Umbilical cord (tissue), 2 donors: Measurements from ENCODE around the gene SOBP. TPM values are rescaled to one million over a fixed set of nuclear protein-coding genes. Genes with fewer than 3 reads are reported as not detected.

Experiments
- DNase-seq: peaks from one replicate; pipeline ENCODE4 v3.0.0-alpha.2; 2015; ENCODE audit warnings: low spot score
- total RNA-seq: library from RNA; depleted of rRNA; stranded (reverse); fragments of >200 nt; gene quantifications from one replicate; pipeline ENCODE4 v1.2.3, GENCODE V29; 2014; ENCODE audit warnings: low replicate concordance; ENCODE audit not compliant: insufficient read depth

SOBP gene
- total RNA-seq, 1 donor from 2014 or later, result 29.6 TPM

DNA sequence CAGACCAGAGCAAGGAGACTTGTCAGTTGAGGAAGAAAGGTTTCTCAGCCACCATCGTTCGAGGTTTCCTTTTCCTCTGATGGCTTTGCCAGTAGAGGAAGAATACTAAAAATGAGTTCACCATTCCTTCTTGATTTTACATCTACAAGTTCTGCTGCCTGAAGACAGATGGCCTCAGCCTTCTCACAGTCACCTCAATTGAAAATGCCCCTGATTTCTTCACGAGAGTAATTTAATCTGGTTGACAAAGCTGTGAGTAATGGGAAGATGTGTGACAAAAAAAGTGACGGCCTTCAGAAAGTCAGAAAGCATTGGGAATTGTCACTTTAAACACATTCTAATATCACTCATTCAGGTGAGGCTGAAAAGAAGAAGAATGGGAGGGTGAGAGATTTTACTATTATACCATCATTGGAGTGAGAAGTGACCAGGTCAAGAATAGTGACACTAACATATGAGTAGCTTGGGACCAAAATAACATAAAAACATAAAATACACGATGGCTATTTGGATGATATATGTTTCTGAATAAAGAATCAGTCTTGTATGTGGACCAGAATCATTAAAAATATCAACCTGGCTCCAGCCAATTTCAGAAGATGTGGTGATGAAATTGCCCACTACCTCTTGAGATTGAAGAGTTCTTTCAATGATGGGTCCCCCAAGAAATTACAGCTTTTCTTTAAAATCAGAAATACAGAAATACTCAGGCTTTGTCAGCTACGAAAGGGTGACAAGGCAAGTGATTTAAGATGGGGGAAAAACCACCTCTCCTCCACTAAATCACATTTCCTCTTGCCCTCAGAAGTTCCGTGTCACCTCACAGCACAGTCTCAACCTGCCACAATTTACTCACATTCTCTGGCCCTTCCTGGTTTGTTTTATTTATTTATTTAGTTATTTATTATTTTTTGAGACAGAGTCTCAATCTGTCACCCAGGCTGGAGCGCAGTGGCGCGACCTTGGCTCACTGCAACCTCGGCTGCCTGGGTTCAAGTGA is 147.7 kb downstream of the SOBP start:
- no peak for DNase-seq

DNA sequence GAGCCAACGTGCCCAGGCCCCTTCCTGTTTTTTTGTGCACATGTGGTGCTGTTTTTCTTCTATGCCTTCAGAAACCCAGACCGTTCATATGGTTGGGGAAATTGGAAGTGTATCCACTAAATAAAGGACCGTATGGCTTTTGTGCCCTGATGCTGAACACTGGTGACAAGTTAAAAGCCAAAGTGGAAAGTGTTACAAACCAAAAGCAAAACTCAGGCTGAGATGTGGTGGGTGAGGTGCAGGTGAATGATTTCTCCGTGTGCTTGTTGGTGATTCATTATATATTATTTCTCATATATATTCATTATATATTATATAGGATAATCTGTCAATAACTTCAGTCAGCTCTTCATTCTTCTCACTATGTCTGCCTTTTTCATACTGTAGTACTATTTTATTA is 148.6 kb downstream of the SOBP start:
- no peak for DNase-seq

DNA sequence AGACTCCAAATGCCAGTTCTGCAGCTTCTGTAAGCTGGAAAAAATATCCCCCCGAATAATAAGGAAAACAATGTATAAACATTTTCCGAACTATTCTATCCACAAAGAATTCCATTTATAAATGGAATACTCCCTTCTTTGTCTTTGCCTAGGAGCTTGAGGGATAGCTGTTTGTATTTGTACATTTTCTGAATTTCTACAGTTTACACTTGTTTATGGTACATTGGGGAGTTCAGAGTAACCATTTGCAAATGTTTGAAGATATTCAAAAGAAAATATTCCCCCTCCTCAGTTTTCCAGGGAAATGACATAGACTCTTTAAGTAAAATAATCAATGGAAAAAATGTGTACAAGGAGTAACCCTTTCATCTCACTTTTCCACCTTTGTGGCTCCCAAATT is 149.6 kb downstream of the SOBP start:
- DNase-seq, result no peak

DNA sequence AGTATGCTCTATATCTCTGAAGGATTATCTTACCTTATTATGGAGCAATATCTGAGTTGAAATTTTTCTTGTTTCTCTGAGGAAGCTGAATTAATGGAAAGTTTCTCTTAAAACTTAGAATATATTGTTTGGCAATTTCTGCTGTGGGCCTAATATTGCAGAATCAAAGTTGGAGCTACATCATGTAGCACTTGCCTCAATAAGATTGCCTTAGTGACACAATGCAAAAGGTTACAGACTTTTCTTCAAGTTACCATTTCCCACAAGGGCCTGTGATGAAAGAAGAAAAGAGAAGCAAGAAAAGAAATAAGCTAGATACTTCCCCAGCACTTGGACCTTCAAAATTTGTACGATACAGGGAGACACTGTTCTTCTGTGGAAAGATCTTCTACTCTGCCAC is 151.2 kb downstream of the SOBP start:
- no peak for DNase-seq

DNA sequence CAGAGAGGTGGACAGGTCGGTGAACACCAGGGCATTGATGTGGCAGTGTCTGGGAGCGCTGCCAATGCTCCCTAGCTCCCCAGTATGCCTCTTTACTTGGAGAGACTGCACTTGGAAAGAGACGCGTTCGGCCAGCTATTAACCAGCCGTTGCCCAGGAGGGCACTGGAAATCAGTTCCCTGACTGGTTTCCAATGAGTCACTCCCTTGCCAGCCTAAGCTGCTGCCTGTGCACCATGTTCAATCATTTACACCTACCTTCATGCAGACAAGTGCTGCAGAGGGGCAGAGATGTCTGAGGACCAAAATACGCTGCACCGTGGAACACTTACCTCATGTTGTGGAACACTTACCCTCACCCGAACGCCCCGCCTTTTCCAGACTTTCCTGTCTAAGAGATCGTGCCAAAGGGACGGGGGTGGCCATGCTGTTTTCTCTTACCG is 151.6 kb downstream of the SOBP start:
- DNase-seq, result no peak

DNA sequence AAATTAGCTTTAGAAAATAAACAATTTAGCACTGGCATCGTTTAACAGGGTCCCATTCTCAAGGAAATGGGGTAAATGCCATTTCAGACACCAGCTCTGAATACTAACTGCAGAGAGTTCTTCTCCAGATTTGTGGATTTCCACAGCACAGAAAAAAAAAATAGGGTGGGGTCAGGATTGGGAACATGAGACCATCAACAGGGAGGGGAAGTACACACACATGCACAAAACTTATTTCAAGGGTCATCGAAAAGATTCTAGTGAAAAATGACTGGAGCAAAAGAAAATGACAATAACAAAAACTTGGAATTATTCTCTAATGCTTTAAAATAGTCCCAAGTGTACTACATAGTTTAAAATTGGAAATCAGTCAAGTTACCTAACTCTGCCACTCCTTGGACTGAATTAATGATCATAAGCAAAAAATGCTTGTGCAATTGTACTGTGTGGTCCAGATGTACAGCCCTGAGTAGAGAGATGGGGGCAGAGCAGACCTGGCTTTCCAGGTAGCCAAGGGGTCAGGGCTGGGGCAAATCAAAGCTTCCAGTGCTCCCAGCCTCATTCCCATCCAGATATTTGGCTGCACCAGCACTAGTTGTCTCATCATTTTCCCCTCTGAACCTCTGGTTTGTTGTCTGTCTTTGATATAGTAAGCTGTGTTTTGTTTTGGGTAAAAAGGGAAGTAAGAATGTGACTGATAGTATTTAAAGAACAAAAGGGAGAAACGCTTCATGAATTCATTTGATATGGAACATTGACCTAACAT is 152.4 kb downstream of the SOBP start:
- DNase-seq, result no peak

DNA sequence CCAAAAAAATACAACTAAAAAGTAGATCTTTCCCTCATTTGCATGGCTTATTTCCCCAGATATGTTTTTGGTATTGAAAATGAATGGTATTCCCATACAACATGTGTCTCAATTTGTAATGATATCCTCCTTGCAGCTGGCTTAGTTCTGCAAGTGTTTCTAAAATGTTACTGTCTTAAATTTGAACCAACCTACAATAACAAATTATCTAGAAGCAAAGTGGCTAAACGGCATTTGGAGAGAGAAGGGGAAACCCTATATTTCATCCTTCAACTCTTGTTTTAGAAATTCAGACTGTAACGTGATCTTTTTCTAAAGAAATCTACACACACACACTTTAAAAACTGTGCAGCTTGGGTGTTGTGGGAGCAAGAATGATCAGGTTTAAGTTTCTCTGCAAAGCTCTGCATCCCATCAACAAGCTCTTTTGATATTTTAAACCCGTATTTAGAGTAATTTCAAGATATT is 153.0 kb downstream of the SOBP start:
- DNase-seq, result no peak

DNA sequence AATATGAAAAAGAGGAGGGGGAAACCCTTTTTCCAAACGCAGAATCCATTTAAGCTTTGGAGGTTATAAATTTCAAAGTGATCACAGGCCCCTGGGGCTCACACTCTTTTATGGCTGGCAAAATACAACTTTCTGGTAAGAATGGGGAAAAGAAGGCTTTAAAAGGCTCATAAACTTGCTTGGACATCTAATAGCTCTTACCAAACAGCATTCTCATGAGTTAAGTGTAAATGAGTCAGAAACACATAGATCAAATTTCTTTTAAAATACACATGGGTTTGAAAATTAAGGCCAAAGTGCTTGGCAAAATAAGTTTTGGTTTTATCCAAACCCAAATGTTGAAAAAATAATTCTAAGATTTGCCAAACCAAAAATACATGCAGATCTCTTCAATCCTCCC is 154.6 kb downstream of the SOBP start:
- DNase-seq, result no peak

DNA sequence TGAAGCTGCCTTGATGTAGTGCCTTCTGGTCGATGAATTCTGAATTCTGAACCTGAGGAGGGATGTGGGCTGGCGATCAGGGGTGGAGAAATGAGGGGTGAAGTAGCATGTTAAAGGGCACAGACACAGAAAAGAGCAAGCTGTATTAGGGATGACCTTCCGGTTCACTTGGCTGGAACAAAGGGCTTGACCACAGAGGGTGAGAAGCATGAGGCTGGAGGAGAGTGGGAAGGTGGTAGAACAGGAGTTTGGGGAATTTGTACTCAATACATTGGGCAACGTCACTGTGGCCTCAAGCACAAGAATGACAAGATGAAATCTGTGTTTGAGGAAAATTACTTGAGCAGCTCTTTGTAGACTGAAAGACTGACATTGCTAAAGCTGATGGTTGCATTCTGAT is 155.8 kb downstream of the SOBP start:
- DNase-seq, result no peak

DNA sequence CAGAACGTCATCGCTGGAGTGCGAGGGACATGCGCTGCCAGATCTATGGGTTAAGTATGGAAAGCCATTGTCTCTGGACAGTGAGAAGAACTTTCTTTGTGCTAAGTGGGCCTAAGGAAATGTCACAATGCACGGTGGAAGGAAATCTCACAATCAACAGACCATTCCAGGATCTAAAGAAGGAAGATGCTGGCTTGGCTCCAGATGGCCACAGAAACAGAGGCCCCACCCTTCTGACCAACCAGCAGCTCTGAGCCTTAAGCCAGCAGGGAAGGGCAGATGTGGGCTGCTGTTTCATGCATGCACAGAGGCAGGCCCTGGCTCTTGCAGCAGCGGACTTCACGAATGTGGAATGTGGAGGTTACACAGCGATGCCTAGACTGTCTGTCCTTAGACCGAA is 156.3 kb downstream of the SOBP start:
- peak; percentile 91 for DNase-seq

DNA sequence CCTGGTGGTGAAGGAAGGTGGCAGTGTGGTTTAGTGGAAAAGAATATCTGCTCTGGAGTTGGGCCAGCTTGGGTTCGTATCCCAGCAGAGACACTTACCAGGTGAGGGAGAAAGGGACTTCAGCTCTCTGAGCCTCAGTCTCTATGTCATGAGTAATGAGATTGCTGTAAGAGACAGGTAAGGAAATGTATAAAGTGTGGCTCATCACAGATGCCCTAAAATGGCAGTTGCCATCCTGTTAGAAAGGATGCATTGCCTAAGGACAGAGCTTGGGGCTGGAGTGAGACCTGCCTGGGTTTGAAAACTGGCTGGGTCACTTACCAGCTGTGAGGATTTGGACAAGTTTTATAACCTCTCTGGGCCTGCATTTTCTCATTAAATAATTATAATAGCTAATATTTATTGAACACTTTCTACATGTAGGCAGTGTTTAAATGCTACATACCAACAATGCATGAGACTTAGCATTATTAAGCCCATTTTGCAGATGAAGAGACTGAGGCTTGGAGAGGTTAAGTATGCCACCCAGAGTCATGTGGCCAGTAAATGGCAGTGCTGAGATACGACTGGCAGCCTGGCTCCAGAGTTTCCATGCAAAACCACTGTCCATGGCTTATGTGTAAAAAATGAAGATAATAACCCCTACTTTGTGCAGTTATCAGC is 157.0 kb downstream of the SOBP start:
- no peak for DNase-seq

DNA sequence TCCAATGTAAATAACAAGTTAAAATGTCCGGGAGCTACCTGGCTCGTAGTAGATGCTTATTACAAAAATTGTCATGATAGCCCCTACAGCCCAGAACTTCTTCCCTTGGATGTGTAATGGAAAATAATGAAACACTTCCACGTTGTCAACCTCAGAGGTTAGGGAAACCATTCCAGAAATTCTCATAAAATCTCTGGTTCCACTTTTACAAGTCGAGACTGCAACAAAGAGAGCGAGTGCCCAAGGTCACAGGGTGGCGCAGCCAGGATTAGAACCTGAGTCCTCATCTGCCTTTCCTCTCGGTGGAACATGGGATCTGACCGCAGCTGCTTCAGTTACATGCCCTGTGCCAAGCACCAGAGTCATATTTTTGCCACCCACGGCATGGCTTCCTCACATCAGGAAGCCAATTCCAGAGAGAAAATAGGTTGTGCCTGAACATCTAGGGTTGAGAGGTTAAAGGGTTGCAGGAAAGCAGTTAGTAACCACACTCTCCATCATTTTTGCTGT is 157.6 kb downstream of the SOBP start:
- no peak for DNase-seq

DNA sequence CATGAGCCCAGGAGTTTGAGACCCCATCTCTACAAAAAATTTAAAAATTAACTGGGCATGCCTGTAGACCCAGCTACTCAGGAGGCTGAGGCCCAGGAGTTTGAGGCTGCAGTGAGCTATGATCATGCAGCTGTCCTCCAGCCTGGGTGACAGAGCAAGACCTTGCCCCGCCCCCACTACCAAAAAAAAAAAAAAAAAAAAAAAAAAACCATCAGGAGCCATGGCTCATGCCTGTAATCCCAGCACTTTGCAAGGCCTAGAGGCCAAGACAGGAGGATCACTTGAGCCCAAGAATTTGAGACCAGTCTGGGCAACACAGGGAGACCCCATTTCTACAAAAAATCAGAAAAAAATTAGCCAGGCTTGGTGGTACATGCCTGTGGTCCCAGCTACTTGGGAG is 159.1 kb downstream of the SOBP start:
- no peak for DNase-seq

DNA sequence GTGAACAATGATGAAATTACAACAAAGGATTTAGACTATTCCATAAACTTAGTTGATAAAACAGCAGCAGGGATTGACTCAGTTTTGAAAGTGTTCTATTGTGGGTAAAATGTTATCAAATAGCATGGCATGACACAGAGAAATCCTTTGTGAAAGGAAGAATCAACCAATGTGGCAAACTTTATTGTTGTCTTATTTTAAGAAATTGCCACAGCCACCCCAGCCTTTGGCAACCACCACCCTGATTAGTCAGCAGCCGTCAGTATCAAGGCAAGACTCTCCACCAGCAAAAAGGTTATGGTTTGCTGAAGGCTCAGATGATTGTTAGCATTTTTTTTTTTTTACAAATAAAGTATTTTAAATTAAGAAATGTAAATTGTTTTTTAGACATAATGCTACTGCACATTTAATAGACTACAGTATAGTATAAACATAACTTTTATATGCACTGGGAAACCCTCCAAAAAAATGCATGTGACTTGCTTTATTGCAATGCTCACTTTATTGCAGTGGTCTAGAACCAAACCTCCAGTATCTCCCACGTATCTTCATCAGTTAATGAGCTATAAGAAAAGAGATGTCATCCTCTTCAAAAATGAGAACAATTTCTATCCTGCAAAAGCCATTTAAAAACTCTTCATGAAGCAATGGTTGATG is 162.7 kb downstream of the SOBP start:
- DNase-seq, result no peak

DNA sequence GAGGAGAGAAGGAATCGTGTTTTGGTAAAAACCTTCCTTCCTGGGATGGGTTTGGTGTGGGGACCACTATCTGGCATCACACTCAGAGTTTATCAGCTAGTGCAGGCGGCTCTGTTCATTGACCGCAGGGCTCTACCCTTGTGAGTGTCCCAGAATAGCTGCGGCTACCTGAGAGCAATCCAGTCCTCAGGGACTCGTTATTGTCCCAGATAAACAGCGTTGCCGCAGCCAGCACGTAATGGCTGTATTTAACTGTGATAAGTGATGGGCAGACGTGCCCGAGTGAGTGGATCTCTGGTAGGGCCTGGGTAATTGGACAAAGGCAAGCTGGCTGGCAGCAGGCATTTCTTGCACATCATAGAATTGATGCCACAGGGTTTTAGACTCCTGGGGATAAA is 163.3 kb downstream of the SOBP start:
- DNase-seq, result no peak

DNA sequence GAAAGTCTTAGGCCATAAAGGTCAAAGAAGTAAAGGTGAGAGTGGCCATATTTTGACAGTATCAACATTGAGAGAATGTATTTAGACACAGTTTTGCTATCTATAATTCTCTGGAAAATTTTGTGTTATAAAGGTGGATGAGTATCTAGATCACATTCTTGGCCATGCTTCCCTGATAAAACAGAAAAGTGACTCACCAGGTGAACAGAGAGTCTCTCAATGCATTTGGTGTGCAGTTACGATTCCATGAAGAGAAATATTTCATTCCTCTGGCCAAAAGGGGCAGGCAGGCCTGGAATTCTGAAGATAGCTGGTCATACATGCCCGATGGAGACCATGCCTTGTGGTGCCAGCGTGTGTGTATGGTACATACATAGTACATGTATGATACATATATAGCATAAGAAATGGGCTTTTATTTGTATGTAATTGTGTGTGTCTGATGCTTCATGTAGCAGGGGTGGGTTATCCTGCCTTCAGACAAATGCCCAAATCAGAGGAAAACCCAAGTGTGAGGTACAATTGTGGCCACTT is 164.0 kb downstream of the SOBP start:
- DNase-seq, result no peak

DNA sequence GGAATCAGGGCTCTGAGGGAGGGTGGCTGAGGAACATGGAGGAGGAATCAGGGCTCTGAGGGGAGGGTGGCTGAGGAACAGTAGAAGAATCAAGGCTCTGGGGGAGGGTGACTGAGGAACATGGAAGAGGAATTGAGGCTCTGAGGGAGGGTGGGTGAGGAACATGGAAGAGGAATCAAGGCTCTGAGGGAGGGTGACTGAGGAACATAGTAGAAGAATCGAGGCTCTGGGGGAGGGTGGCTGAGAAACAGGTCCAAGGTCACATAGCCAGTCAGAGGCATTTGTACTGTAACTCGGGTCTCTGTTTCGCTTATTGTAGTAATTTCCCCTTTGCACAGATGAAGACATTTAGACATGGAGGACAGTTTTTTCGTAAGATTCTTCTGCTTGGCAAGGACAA is 164.8 kb downstream of the SOBP start:
- DNase-seq, result no peak

DNA sequence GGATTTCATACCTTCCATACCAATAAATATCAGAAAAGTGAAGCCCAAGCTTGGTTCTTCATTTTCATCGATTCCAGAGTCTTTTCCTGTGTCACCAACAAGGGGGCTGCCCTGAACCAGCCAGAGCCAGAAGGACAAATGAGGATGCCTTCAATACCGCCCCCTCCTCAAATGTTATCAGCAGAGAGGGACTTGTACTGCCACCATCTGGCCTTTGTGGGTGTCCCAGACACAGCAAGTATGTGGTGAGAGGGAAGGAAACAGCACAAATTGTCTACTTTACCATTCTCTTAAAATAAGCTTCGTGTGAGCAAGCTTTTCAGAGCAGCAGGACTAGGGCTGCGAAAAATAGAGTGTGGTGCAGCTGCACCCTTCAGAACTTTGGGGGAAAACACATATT is 165.3 kb downstream of the SOBP start:
- no peak for DNase-seq

DNA sequence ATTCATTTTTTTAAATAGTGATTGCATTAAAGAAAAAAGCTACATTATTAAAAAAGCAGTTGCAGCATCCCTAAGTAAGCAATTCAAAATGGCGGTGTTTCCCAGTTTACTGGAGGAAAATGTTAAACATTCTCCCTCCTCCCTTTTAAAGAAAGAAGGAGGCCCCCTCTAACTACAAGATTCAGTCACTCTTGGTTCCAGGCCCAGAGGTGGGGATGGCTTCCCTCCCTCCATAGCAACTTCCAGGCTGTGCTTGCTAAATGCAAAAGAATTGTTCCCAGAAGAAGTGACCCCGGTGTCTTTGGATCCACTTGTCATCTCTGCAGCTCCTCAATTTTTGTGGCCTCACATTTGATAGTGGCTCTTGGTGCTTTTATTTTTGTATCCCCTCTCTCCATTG is 165.9 kb downstream of the SOBP start:
- DNase-seq, result no peak

DNA sequence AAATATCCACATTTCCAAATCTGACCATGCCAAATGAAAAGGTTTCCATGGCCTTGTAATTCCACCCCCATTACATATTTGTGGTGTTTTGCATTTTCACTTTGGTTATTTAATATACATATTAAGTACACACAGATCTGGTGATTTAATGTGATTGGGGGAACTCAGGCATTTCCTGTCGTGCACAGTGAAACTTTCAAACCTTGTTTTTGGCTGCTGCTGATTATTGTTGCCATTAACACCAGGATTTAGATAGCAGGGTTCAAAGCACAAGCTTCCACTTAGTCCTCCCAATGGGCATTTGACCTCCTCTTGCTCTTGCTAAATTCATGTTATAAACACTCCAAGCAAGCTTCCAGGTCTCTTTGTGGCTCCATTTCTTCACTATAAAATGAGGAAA is 166.5 kb downstream of the SOBP start:
- no peak for DNase-seq

DNA sequence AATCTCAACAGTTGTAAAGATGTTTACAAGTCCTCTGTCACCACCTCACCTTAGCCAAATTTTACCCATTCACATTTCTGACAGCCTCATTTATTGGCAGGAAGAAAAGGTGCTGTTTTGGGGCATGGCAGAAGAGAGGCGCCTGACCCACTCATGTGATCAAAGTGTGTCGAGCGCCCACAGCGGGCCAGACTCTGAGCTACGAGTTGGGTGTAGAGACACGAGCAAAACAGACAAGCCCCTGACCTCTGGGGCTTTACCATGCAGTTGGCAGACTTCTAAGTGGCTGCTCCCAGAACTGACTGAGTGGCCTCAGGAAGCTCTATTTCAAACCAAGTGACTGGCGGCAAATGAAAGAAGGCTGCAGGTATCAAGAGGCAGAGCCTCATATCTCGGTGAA is 167.0 kb downstream of the SOBP start:
- DNase-seq, result no peak
